GM23338 (cell line): ENCODE results near the gene CRY1.

Experiments
- EZH2 ChIP-seq: fragments of 200-600 bp; sonication (generic); IDR thresholded peaks from one replicate; pipeline ENCODE4 v1.8.0; 2017; ENCODE audit warnings: antibody characterized with exemption, mild to moderate bottlenecking, low read depth; ENCODE audit not compliant: unreplicated experiment
- EZH2phosphoT487 ChIP-seq: fragments of 200-600 bp; sonication (generic); IDR thresholded peaks from one replicate; pipeline ENCODE4 v1.8.1; 2018; ENCODE audit warnings: antibody characterized with exemption; ENCODE audit not compliant: unreplicated experiment
- JUNB ChIP-seq: IDR thresholded peaks from one replicate; pipeline ENCODE4 v1.6.1; 2016; ENCODE audit warnings: antibody characterized with exemption; ENCODE audit not compliant: unreplicated experiment
- NANOG ChIP-seq: IDR thresholded peaks from 2 replicates; pipeline ENCODE4 v1.6.1; 2016; ENCODE audit warnings: antibody characterized with exemption, borderline replicate concordance
- POLR2AphosphoS5 ChIP-seq: IDR thresholded peaks from 2 replicates; pipeline ENCODE4 v1.6.1; 2016; ENCODE audit warnings: antibody characterized with exemption, low read depth
- TF ChIP-seq, protein P1 (sequence below), 2 experiments: fragments of 200-600 bp in 1 of 2; sonication (generic) in 1 of 2; conservative IDR thresholded peaks; 2 replicates each; pipeline versions ENCODE4 v1.5.1 to v1.6.1; 2016 to 2017; ENCODE audit warnings: antibody characterized with exemption in 2 of 2, low read depth in 2 of 2, mild to moderate bottlenecking in 2 of 2, moderate library complexity in 1 of 2
- TF ChIP-seq, protein P2 (sequence below): IDR thresholded peaks from 2 replicates; pipeline ENCODE4 v1.6.1; 2016; ENCODE audit warnings: antibody characterized with exemption
- TF ChIP-seq, protein P3 (sequence below): IDR thresholded peaks from one replicate; pipeline ENCODE4 v1.6.1; 2018; ENCODE audit warnings: antibody characterized with exemption; ENCODE audit not compliant: unreplicated experiment

DNA sequence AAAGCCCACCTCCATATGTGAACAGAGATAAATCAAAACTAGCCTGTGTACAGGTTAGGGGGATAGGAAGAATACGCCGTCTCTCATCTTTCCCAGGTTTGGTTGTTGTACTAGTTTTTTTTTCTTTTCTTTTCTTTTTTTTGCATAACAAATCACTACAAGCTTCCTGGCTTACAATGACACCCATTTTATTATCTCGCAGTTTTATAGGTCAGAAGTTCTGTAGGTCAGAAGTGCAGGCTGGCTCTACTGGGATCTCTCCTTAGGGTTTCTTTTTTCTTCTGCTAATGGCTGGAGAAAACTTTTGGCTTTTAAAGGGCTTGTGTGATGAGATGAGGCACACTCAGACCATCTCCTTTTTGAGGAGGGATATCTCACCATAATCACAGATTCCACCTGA, 25.7 kb upstream of the CRY1 start:
- TF ChIP-seq, protein P1, sequence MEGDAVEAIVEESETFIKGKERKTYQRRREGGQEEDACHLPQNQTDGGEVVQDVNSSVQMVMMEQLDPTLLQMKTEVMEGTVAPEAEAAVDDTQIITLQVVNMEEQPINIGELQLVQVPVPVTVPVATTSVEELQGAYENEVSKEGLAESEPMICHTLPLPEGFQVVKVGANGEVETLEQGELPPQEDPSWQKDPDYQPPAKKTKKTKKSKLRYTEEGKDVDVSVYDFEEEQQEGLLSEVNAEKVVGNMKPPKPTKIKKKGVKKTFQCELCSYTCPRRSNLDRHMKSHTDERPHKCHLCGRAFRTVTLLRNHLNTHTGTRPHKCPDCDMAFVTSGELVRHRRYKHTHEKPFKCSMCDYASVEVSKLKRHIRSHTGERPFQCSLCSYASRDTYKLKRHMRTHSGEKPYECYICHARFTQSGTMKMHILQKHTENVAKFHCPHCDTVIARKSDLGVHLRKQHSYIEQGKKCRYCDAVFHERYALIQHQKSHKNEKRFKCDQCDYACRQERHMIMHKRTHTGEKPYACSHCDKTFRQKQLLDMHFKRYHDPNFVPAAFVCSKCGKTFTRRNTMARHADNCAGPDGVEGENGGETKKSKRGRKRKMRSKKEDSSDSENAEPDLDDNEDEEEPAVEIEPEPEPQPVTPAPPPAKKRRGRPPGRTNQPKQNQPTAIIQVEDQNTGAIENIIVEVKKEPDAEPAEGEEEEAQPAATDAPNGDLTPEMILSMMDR (conservative IDR thresholded peaks at IDR 0.05; ENCODE audit: low read depth in 2 of 2): no peak
- TF ChIP-seq EZH2: no peak
- no peak for TF ChIP-seq POLR2AphosphoS5
- TF ChIP-seq, protein P2, sequence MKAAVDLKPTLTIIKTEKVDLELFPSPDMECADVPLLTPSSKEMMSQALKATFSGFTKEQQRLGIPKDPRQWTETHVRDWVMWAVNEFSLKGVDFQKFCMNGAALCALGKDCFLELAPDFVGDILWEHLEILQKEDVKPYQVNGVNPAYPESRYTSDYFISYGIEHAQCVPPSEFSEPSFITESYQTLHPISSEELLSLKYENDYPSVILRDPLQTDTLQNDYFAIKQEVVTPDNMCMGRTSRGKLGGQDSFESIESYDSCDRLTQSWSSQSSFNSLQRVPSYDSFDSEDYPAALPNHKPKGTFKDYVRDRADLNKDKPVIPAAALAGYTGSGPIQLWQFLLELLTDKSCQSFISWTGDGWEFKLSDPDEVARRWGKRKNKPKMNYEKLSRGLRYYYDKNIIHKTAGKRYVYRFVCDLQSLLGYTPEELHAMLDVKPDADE: no peak
- TF ChIP-seq NANOG: no peak
- TF ChIP-seq JUNB: no peak
- TF ChIP-seq, protein P3, sequence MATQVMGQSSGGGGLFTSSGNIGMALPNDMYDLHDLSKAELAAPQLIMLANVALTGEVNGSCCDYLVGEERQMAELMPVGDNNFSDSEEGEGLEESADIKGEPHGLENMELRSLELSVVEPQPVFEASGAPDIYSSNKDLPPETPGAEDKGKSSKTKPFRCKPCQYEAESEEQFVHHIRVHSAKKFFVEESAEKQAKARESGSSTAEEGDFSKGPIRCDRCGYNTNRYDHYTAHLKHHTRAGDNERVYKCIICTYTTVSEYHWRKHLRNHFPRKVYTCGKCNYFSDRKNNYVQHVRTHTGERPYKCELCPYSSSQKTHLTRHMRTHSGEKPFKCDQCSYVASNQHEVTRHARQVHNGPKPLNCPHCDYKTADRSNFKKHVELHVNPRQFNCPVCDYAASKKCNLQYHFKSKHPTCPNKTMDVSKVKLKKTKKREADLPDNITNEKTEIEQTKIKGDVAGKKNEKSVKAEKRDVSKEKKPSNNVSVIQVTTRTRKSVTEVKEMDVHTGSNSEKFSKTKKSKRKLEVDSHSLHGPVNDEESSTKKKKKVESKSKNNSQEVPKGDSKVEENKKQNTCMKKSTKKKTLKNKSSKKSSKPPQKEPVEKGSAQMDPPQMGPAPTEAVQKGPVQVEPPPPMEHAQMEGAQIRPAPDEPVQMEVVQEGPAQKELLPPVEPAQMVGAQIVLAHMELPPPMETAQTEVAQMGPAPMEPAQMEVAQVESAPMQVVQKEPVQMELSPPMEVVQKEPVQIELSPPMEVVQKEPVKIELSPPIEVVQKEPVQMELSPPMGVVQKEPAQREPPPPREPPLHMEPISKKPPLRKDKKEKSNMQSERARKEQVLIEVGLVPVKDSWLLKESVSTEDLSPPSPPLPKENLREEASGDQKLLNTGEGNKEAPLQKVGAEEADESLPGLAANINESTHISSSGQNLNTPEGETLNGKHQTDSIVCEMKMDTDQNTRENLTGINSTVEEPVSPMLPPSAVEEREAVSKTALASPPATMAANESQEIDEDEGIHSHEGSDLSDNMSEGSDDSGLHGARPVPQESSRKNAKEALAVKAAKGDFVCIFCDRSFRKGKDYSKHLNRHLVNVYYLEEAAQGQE: no peak
- no peak for TF ChIP-seq EZH2phosphoT487
